Panc1 (cell line): ENCODE results near the gene HOXA4. TPM values are rescaled to one million over a fixed set of nuclear protein-coding genes. Genes with fewer than 3 reads are reported as not detected.

Source experiments
- ATAC-seq: fragments of 200-7000 bp; cut with Tn5 transposase; 2 replicates; pipeline ENCODE4 v1.9.1; 2020; ENCODE audit warnings: mild to moderate bottlenecking, moderate library complexity
- BruUV-seq: library from RNA; stranded (reverse); fragments of 400-500 nt; replicated peaks from 2 replicates; lab custom pipeline; 2021; lab: Mats Ljungman, UMichigan
- CTCF ChIA-PET: fragments of 300-600 bp; sonication (Branson Sonifier 250); formaldehyde crosslinking; loops from one replicate; lab custom pipeline; 2022; ENCODE audit warnings: antibody characterized with exemption; lab: Charles Lee
- POLR2A ChIA-PET: fragments of 300-600 bp; sonication (Branson Sonifier 250); formaldehyde crosslinking; loops from one replicate; lab custom pipeline; 2022; ENCODE audit warnings: antibody characterized with exemption; lab: Charles Lee
- DNase-seq: peaks from one replicate; pipeline ENCODE4 v3.0.0-alpha.2; 2010; ENCODE audit warnings: low read depth, low spot score
- H3K27ac ChIP-seq: 2 replicates; pipeline ENCODE4 v1.5.1; 2011; ENCODE audit warnings: mild to moderate bottlenecking, low read length, inconsistent platforms
- H3K27me3 ChIP-seq: fragments of 200-500 bp; sonication (Bioruptor generic); 2 replicates; pipeline ENCODE4 v1.6.0; 2014; ENCODE audit warnings: low read length, inconsistent platforms; ENCODE audit not compliant: control insufficient read depth, insufficient read depth
- H3K36me3 ChIP-seq: fragments of 200-500 bp; sonication (Bioruptor generic); 2 replicates; pipeline ENCODE4 v1.5.1; 2014; ENCODE audit warnings: inconsistent platforms, mild to moderate bottlenecking, low read length, moderate library complexity; ENCODE audit not compliant: control insufficient read depth, insufficient read depth
- H3K4me1 ChIP-seq: 2 replicates; pipeline ENCODE4 v1.5.1; 2011; ENCODE audit warnings: inconsistent platforms, mild to moderate bottlenecking, low read length, moderate library complexity; ENCODE audit not compliant: control insufficient read depth, insufficient read depth
- H3K4me3 ChIP-seq, 2 experiments: 2 replicates each; pipeline ENCODE4 v1.5.1; 2011 to 2012; ENCODE audit warnings: low read depth in 2 of 2, low read length in 2 of 2, mild to moderate bottlenecking in 2 of 2, inconsistent platforms in 1 of 2, moderate library complexity in 1 of 2
- H3K9me3 ChIP-seq: fragments of 200-500 bp; sonication (Bioruptor generic); 2 replicates; pipeline ENCODE4 v1.5.1; 2014; ENCODE audit warnings: low read depth, mild to moderate bottlenecking, inconsistent platforms, low read length, moderate library complexity; ENCODE audit not compliant: control insufficient read depth, insufficient read depth
- CTCF ChIP-seq: fragments of 450-650 bp; IDR thresholded peaks from 2 replicates; pipeline ENCODE4 v1.5.1; 2017; ENCODE audit warnings: mild to moderate bottlenecking
- POLR2AphosphoS5 ChIP-seq: IDR thresholded peaks from 2 replicates; pipeline ENCODE4 v1.6.1; 2012; ENCODE audit warnings: mild to moderate bottlenecking, low read depth, low read length, moderate library complexity
- REST ChIP-seq, 2 experiments: IDR thresholded peaks; 2 replicates each; pipeline ENCODE4 v1.6.1; 2011 to 2012; ENCODE audit warnings: low read depth in 2 of 2, control low read depth in 1 of 2, low read length in 1 of 2, mild to moderate bottlenecking in 1 of 2, moderate library complexity in 1 of 2; ENCODE audit not compliant: insufficient read depth in 1 of 2
- SIN3A ChIP-seq: IDR thresholded peaks from 2 replicates; pipeline ENCODE4 v1.6.1; 2012; ENCODE audit warnings: low read depth, mild to moderate bottlenecking, low read length, moderate library complexity, borderline replicate concordance; ENCODE audit not compliant: insufficient read depth
- TCF7L2 ChIP-seq: IDR thresholded peaks from 2 replicates; pipeline ENCODE4 v1.6.1; 2011; ENCODE audit warnings: mild to moderate bottlenecking, low read depth, low read length, inconsistent platforms
- in situ Hi-C: cut with HindIII; loops from 2 replicates; pipeline ENCODE4 v1.10.0; 2016; ENCODE audit warnings: low sequenced_read_pairs, low pct_unique_long_range_greater_than_20kb
- intact Hi-C: fragments of 100-400 bp; cut with micrococcal nuclease; formaldehyde crosslinking; loops from one replicate; pipeline ENCODE4 v1.10.0; 2022; ENCODE audit not compliant: unreplicated experiment
- total RNA-seq: library from RNA; stranded (reverse); gene quantifications from one replicate; pipeline ENCODE4 v1.2.1, GENCODE V29; 2021; ENCODE audit not compliant: unreplicated experiment

HOXA4 gene
- total RNA-seq, 1 experiment from 2014 or later: 0.39 TPM

GRCh38 chr7:27152816-27153442, 22.4 kb upstream of the HOXA4 start:
- TF ChIP-seq POLR2AphosphoS5 (no peak), TCF7L2 (no peak), SIN3A (no peak), CTCF (no peak), REST (IDR thresholded peaks at IDR 0.05; ENCODE audit: insufficient read depth in 1 of 2, low read depth in 2 of 2, low read length in 1 of 2) (no peak)
- Histone ChIP-seq H3K27me3 (no peaks in the 10 kb centered on the region), H3K4me3 (no peak overlapping the region), H3K27ac (no peak overlapping the region), H3K9me3 (no peaks in the 10 kb centered on the region), H3K4me1 (peaks cover 20% of the 10 kb centered on the region), H3K36me3 (no peaks in the 10 kb centered on the region; the same call in 1 of the 2 replicates)
- ChIA-PET CTCF (interaction anchor here (0.6 kb wide), 1 partner anchor 32 kb away, joined by 3 read pairs; no protein-coding TSS in a partner anchor), POLR2A (no interaction called here)
- DNase-seq: no peak
- BruUV-seq: no TSS peak
- in situ Hi-C loops: no loop called here
- ATAC-seq: no peak
- intact Hi-C loops: no loop called here

- peak within 1 kb of the TSS; percentile 89 for H3K27ac ChIP-seq
- no peak for ATAC-seq
Observed at GRCh38 chr7:27151931-27152815, 21.6 kb upstream of the HOXA4 start, which contains the start of gene HOXA3. HOXA3 (minus strand) TSS chr7:27152583; CDS start chr7:27110640, 41,943 bp downstream.

More at GRCh38 chr7:27151931-27152815, 21.6 kb upstream of the HOXA4 start, which contains the start of gene HOXA3:
- BruUV-seq: no TSS peak
- in situ Hi-C loops (no loop called here), intact Hi-C loops (no loop called here)
- ChIA-PET POLR2A (no interaction called here), CTCF (interaction anchor here (0.6 to 3.4 kb wide), 2 partner anchors 9 to 27 kb away, joined by 6 to 24 read pairs; no protein-coding TSS in a partner anchor)
- Histone ChIP-seq H3K27me3 (no peaks in the 10 kb centered on the region), H3K36me3 (no peaks in the 10 kb centered on the region; the same call in 1 of the 2 replicates), H3K4me3 (no peak within 1 kb of the TSS), H3K4me1 (peaks cover 20% of the 10 kb centered on the region), H3K9me3 (no peaks in the 10 kb centered on the region)
- no peak for DNase-seq
- no peak for TF ChIP-seq POLR2AphosphoS5
- TF ChIP-seq SIN3A: no peak
- no peak for TF ChIP-seq CTCF
- no peak for TF ChIP-seq REST (IDR thresholded peaks at IDR 0.05; ENCODE audit: insufficient read depth in 1 of 2, low read depth in 2 of 2, low read length in 1 of 2)
- no peak for TF ChIP-seq TCF7L2
